Bronchial epithelial cell (primary cell): ENCODE results near the gene ABR. TPM values are rescaled to one million over a fixed set of nuclear protein-coding genes. Genes with fewer than 3 reads are reported as not detected.
A peak's percentile ranks its signal among the peaks of the same experiment; 100 is the strongest.
"Not testable (repeated sequence)": the region's sequence is repeated elsewhere in the genome, so short reads cannot be mapped to it uniquely, and the experiment has no call there.

Experiments used
- DNase-seq: peaks from one replicate; pipeline ENCODE4 v3.0.0-alpha.2; 2010; ENCODE audit warnings: low read depth
- FAIRE-seq: peaks from 2 replicates; lab custom pipeline; 2011; peaks lifted over from hg19 to GRCh38; lab: Jason Lieb, UNC
- H3K27me3 ChIP-seq: 2 replicates; pipeline ENCODE4 v1.5.1; 2011; ENCODE audit warnings: low read length; ENCODE audit not compliant: control insufficient read depth, insufficient read depth
- H3K36me3 ChIP-seq: 2 replicates; pipeline ENCODE4 v1.5.1; 2011; ENCODE audit warnings: low read length; ENCODE audit not compliant: control insufficient read depth, insufficient read depth
- H3K4me3 ChIP-seq: 2 replicates; pipeline ENCODE4 v1.5.1; 2011; ENCODE audit warnings: mild to moderate bottlenecking, low read depth, low read length, control low read depth
- CTCF ChIP-seq: IDR thresholded peaks from 2 replicates; pipeline ENCODE4 v1.5.1; 2011; ENCODE audit warnings: mild to moderate bottlenecking, moderate library complexity, low read length, control low read depth, inconsistent platforms; ENCODE audit not compliant: insufficient read depth, severe bottlenecking
- total RNA-seq: library from RNA; depleted of rRNA; stranded (reverse); fragments of >200 nt; gene quantifications from 2 replicates; pipeline ENCODE4 v1.2.1, GENCODE V29; 2014

Gene ABR
- total RNA-seq, 1 donor from 2014 or later: 18.7 TPM

DNA sequence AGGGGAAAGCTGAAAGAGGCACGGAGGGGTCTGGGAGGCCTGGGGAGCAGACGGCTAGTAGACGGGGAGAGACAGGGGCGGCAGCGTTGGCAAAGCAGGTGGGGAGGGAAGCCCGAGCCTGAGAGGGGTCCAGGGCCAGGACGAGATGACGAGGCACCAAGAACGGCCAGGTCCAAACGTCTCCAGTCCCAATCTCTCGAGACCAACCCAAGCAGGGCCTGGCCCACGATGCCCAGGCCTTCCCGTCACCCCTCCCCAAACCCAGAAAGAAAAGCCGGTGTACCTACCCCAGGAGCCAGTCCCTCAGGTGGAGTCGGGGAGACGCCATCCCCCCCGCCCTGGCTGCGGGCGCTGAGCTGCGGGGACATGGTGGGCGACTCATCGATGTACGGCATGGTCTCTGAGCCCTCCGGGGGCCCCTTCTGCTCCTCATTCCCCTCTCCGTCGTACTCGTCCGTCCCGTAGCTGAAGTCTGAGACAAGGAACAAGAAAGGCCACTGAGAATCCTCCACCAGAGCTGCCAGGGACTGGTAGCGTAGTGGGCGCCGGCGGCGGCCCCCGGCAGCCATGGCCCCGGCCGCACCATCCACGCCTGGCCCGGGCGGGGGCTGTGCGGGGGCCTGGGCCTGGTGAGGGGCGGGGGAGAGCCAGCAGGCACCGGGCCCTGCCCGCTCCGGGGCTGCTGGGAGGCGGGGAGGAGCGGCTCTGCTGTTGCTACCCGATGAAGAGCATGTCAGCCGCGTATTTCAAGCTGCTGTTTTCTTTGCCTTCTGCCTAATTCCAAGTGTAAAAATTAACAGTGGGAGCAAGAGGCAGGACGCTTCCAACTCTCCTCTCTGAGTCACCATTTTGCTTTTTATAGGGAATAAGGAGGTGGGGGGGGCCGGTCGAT is 54.6 kb downstream of the ABR start:
- TF ChIP-seq CTCF: no peak
- H3K36me3 ChIP-seq: no peaks in the 10 kb centered on the region
- H3K4me3 ChIP-seq: no peak overlapping the region
- FAIRE-seq: no peak
- peaks cover 7% of the 10 kb centered on the region for H3K27me3 ChIP-seq
- no peak for DNase-seq

GRCh38 chr17:1123921-1124715 is 55.7 kb downstream of the ABR start:
- Histone ChIP-seq H3K4me3 (no peak overlapping the region), H3K36me3 (no peaks in the 10 kb centered on the region), H3K27me3 (peaks cover 7% of the 10 kb centered on the region)
- DNase-seq (no peak), FAIRE-seq (no peak)
- no peak for TF ChIP-seq CTCF

GRCh38 chr17:1123393-1123831 is 56.4 kb downstream of the ABR start:
- H3K36me3 ChIP-seq: no peaks in the 10 kb centered on the region
- DNase-seq (no peak), FAIRE-seq (no peak)
- no peak overlapping the region for H3K4me3 ChIP-seq
- TF ChIP-seq CTCF: no peak
- peaks cover 7% of the 10 kb centered on the region for H3K27me3 ChIP-seq

DNA sequence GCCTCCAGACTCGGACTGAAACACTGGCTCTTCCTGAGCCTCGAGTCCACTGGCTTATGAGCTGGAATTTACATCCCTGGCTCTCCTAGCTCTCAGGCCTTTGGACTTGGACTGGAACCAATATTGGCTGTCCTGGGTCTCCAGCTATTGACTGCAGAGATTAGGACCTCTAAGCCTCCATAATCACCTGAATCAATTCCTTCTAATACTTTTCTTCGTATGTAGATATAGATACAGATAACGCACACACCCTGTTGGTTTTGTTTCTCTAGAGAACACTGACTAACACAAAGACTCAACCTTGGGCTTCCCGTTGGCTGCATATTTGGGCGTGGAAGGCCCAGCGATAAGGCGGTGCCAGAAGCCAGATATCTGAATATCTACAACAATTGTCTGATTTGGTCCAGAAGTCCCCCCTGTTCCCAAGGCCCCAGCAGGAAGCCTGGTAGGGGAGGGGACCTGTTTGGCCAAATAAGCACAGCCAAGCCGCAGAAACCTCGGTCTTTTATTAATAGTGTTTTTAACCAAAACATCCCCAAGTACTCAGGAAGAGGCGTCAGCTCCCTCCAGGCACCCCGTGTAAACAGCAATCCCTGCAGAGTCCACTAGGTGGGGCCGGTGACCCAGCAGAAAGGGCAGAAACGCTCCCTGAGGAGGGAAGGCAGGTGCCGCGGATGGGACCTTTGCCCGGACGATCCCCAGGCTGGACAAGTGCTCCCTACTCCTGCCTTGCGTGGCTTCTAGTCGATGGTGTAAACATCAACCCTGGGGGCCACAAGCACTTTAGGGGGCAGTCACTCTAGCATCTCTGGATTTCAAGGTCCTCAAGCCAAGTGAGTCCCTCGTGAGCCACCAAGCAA is 57.0 kb downstream of the ABR start:
- peak; percentile 83 for TF ChIP-seq CTCF
- DNase-seq (peak; percentile 60), FAIRE-seq (no peak)
- Histone ChIP-seq H3K36me3 (no peaks in the 10 kb centered on the region), H3K27me3 (peaks cover 7% of the 10 kb centered on the region), H3K4me3 (no peak overlapping the region)

- H3K27me3 ChIP-seq, FAIRE-seq, H3K4me3 ChIP-seq, DNase-seq, H3K36me3 ChIP-seq: not testable (repeated sequence)
Measured at GRCh38 chr17:1121442-1121817, 58.4 kb downstream of the ABR start.
